Vagina (tissue), 2 donors: Measurements from ENCODE around the gene AIG1.

Experiments used
- POLR2A ChIP-seq, 2 donors: fragments of 450-650 bp; IDR thresholded peaks; one replicate each; pipeline ENCODE4 v1.6.1; 2017; ENCODE audit warnings: antibody characterized with exemption in 2 of 2, mild to moderate bottlenecking in 2 of 2, moderate library complexity in 2 of 2
- POLR2AphosphoS5 ChIP-seq, 2 donors: sonication (generic); formaldehyde crosslinking; IDR thresholded peaks; one replicate each; pipeline ENCODE4 v1.9.0; 2017; ENCODE audit warnings: antibody characterized with exemption in 2 of 2, mild to moderate bottlenecking in 2 of 2, low read depth in 1 of 2; ENCODE audit not compliant: insufficient read depth in 1 of 2
- TF ChIP-seq, protein P1 (sequence below), 3 experiments: fragments of 450-650 bp in 2 of 3; fragments of 200-600 bp in 1 of 3; sonication (generic) in 1 of 3; IDR thresholded peaks; one replicate each; pipeline ENCODE4 v1.5.1; 2017 to 2019; ENCODE audit warnings: antibody characterized with exemption in 3 of 3, mild to moderate bottlenecking in 2 of 3, moderate library complexity in 2 of 3

DNA sequence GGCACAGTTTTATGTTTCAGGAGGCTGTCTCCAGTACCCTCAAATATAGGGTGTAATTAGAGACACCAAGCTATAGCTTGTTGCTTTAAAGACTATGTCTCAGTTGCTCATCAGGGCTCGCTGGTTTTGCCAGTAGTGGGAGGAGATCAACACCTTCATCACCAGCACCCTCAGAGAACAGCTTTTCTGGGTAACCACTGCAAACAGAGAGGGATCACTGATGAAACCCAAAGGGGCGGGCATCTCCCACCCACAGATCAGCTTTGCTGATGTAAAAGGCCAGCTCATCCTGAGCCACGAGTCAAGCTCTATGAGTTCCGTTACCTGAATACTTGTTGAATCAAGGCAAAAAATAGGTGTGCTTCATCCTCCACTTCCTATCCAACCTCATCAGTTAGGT lies 187.7 kb downstream of the AIG1 start:
- TF ChIP-seq, protein P1, sequence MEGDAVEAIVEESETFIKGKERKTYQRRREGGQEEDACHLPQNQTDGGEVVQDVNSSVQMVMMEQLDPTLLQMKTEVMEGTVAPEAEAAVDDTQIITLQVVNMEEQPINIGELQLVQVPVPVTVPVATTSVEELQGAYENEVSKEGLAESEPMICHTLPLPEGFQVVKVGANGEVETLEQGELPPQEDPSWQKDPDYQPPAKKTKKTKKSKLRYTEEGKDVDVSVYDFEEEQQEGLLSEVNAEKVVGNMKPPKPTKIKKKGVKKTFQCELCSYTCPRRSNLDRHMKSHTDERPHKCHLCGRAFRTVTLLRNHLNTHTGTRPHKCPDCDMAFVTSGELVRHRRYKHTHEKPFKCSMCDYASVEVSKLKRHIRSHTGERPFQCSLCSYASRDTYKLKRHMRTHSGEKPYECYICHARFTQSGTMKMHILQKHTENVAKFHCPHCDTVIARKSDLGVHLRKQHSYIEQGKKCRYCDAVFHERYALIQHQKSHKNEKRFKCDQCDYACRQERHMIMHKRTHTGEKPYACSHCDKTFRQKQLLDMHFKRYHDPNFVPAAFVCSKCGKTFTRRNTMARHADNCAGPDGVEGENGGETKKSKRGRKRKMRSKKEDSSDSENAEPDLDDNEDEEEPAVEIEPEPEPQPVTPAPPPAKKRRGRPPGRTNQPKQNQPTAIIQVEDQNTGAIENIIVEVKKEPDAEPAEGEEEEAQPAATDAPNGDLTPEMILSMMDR (IDR thresholded peaks at IDR 0.05): no peak
- no peak for TF ChIP-seq POLR2A (IDR thresholded peaks at IDR 0.05)
- no peak for TF ChIP-seq POLR2AphosphoS5 (IDR thresholded peaks at IDR 0.05; ENCODE audit: insufficient read depth in 1 of 2, low read depth in 1 of 2)
